ENCODE measurements around the gene SIRT7. TPM values are rescaled to one million over a fixed set of nuclear protein-coding genes. Genes with fewer than 3 reads are reported as not detected.
A peak's percentile ranks its signal among the peaks of the same experiment; 100 is the strongest.

Gene SIRT7
- total RNA-seq, result 10 to 100 TPM; 42.2 to 44.2 TPM

GRCh38 chr17:81917565-81918332 lies at the start of gene SIRT7:
SIRT7 (minus strand) TSS chr17:81918176; CDS start chr17:81918131, 45 bp downstream.
- H3K36me3 Mint-ChIP-seq (ENCODE audit: insufficient read depth in 2 of 2), result peaks cover 1 to 13% of the 10 kb centered on the region in 2 donors

GRCh38 chr17:81967244-81967532 lies 49.2 kb upstream of the SIRT7 start:
- no peak for ATAC-seq (replicated peaks in 1 of 2)
- Mint-ChIP-seq H3K36me3 (ENCODE audit: insufficient read depth in 2 of 2) (no peaks in the 10 kb centered on the region), H3K27ac (no peak overlapping the region), H3K9me3 (no peaks in the 10 kb centered on the region), H3K4me3 (peak overlapping the region; percentile 22 to 79), H3K4me1 (ENCODE audit: low read depth) (peaks cover 11% of the 10 kb centered on the region), H3K27me3 (ENCODE audit: low read depth) (peaks cover 4% of the 10 kb centered on the region)
- no peak for DNase-seq

More at GRCh38 chr17:81917565-81918332, at the start of gene SIRT7:
- Mint-ChIP-seq H3K27me3 (ENCODE audit: low read depth) (no peaks in the 10 kb centered on the region), H3K4me3 (peak within 1 kb of the TSS; percentile 84 to 90), H3K27ac (peak within 1 kb of the TSS; percentile 90), H3K4me1 (ENCODE audit: low read depth) (peaks cover 39% of the 10 kb centered on the region), H3K9me3 (no peaks in the 10 kb centered on the region)
- DNase-seq (peak; percentile 82 to 87), ATAC-seq (replicated peaks in 1 of 2) (peak; percentile 88)

- no peak overlapping the region for H3K27ac Mint-ChIP-seq
- H3K27me3 Mint-ChIP-seq (ENCODE audit: low read depth), result peaks cover 6% of the 10 kb centered on the region
- DNase-seq (no peak), ATAC-seq (replicated peaks in 1 of 2) (no peak)
- H3K4me3 Mint-ChIP-seq, result peak overlapping the region in 1 of 2 donors; percentile 20
- H3K9me3 Mint-ChIP-seq, result no peaks in the 10 kb centered on the region
- no peaks in the 10 kb centered on the region for H3K36me3 Mint-ChIP-seq (ENCODE audit: insufficient read depth in 2 of 2)
- peaks cover 11% of the 10 kb centered on the region for H3K4me1 Mint-ChIP-seq (ENCODE audit: low read depth)
These were observed 48.6 kb upstream of the SIRT7 start for GRCh38 chr17:81966343-81967243.

- no peak overlapping the region for H3K27ac Mint-ChIP-seq
- no peak for DNase-seq
- H3K4me3 Mint-ChIP-seq, result no peak overlapping the region
- H3K27me3 Mint-ChIP-seq (ENCODE audit: low read depth), result peaks cover 6% of the 10 kb centered on the region
- no peak for ATAC-seq (replicated peaks in 1 of 2)
- H3K9me3 Mint-ChIP-seq, result no peaks in the 10 kb centered on the region
- H3K4me1 Mint-ChIP-seq (ENCODE audit: low read depth), result peaks cover 11% of the 10 kb centered on the region
- no peaks in the 10 kb centered on the region for H3K36me3 Mint-ChIP-seq (ENCODE audit: insufficient read depth in 2 of 2)
These were observed 46.3 kb upstream of the SIRT7 start for GRCh38 chr17:81964081-81964849.

GRCh38 chr17:81962499-81963441 lies 44.8 kb upstream of the SIRT7 start:
- H3K36me3 Mint-ChIP-seq (ENCODE audit: insufficient read depth in 2 of 2), result no peaks in the 10 kb centered on the region
- H3K27ac Mint-ChIP-seq, result no peak overlapping the region
- H3K9me3 Mint-ChIP-seq, result no peaks in the 10 kb centered on the region
- DNase-seq (no peak), ATAC-seq (replicated peaks in 1 of 2) (no peak)
- peaks cover 14% of the 10 kb centered on the region for H3K27me3 Mint-ChIP-seq (ENCODE audit: low read depth)
- H3K4me3 Mint-ChIP-seq, result no peak overlapping the region
- no peaks in the 10 kb centered on the region for H3K4me1 Mint-ChIP-seq (ENCODE audit: low read depth)

GRCh38 chr17:81961521-81962498 lies 43.8 kb upstream of the SIRT7 start:
- H3K4me3 Mint-ChIP-seq, result no peak overlapping the region

GRCh38 chr17:81961087-81961511 lies 43.1 kb upstream of the SIRT7 start, which contains the start of gene NOTUM:
NOTUM (minus strand) TSS chr17:81961187; CDS start chr17:81960909, 278 bp downstream.
- Mint-ChIP-seq H3K27ac (no peak within 1 kb of the TSS), H3K9me3 (no peaks in the 10 kb centered on the region)
- ATAC-seq (replicated peaks in 1 of 2), result no peak

More at GRCh38 chr17:81961521-81962498, 43.8 kb upstream of the SIRT7 start:
- Mint-ChIP-seq H3K27ac (no peak overlapping the region), H3K36me3 (ENCODE audit: insufficient read depth in 2 of 2) (no peaks in the 10 kb centered on the region), H3K27me3 (ENCODE audit: low read depth) (peaks cover 14% of the 10 kb centered on the region), H3K4me1 (ENCODE audit: low read depth) (no peaks in the 10 kb centered on the region), H3K9me3 (no peaks in the 10 kb centered on the region)
- DNase-seq, result no peak
- ATAC-seq (replicated peaks in 1 of 2), result no peak

GRCh38 chr17:81960130-81960958 lies 42.4 kb upstream of the SIRT7 start:
- H3K9me3 Mint-ChIP-seq, result no peaks in the 10 kb centered on the region
- no peaks in the 10 kb centered on the region for H3K4me1 Mint-ChIP-seq (ENCODE audit: low read depth)
- no peaks in the 10 kb centered on the region for H3K36me3 Mint-ChIP-seq (ENCODE audit: insufficient read depth in 2 of 2)

More at GRCh38 chr17:81961087-81961511, 43.1 kb upstream of the SIRT7 start, which contains the start of gene NOTUM:
- peak within 1 kb of the TSS in 1 of 2 donors; percentile 34 for H3K4me3 Mint-ChIP-seq
- H3K27me3 Mint-ChIP-seq (ENCODE audit: low read depth), result peaks cover 14% of the 10 kb centered on the region
- no peaks in the 10 kb centered on the region for H3K36me3 Mint-ChIP-seq (ENCODE audit: insufficient read depth in 2 of 2)
- DNase-seq, result no peak
- H3K4me1 Mint-ChIP-seq (ENCODE audit: low read depth), result no peaks in the 10 kb centered on the region

GRCh38 chr17:81959362-81960129 lies 41.6 kb upstream of the SIRT7 start:
- H3K36me3 Mint-ChIP-seq (ENCODE audit: insufficient read depth in 2 of 2), result no peaks in the 10 kb centered on the region
- peaks cover 14% of the 10 kb centered on the region for H3K27me3 Mint-ChIP-seq (ENCODE audit: low read depth)
- ATAC-seq (replicated peaks in 1 of 2) (peak; percentile 95 to 96), DNase-seq (peak; percentile 87 to 92)
- no peaks in the 10 kb centered on the region for H3K4me1 Mint-ChIP-seq (ENCODE audit: low read depth)
- no peaks in the 10 kb centered on the region for H3K9me3 Mint-ChIP-seq
- H3K4me3 Mint-ChIP-seq, result peak overlapping the region; percentile 74
- H3K27ac Mint-ChIP-seq, result no peak overlapping the region

More at GRCh38 chr17:81960130-81960958, 42.4 kb upstream of the SIRT7 start:
- Mint-ChIP-seq H3K27ac (no peak overlapping the region), H3K27me3 (ENCODE audit: low read depth) (peaks cover 14% of the 10 kb centered on the region), H3K4me3 (peak overlapping the region in 1 of 2 donors; percentile 34)
- no peak for DNase-seq
- peak; percentile 6 to 7 for ATAC-seq (replicated peaks in 1 of 2)
